Peyer's patch (tissue), 4 donors: ENCODE measurements around the gene SORL1. TPM values are rescaled to one million over a fixed set of nuclear protein-coding genes. Genes with fewer than 3 reads are reported as not detected.
A peak's percentile ranks its signal among the peaks of the same experiment; 100 is the strongest.

ENCODE experiments used
- DNase-seq, 3 donors: peaks; one replicate each; pipeline ENCODE4 v3.0.0-alpha.2; 2017 to 2019
- H3K27ac ChIP-seq, 4 donors: fragments of 200-600 bp; sonication (generic); one replicate each; pipeline ENCODE4 v1.5.1; 2016 to 2019
- H3K27me3 ChIP-seq, 2 donors: fragments of 200-600 bp; sonication (generic); one replicate each; pipeline ENCODE4 v1.5.1; 2019
- H3K36me3 ChIP-seq, 3 donors: fragments of 200-600 bp; sonication (generic); one replicate each; pipeline ENCODE4 v1.5.1; 2016 to 2019
- H3K4me1 ChIP-seq, 4 donors: fragments of 200-600 bp; sonication (generic); one replicate each; pipeline ENCODE4 v1.5.1; 2016 to 2019
- H3K4me3 ChIP-seq, 4 donors: fragments of 200-600 bp; sonication (generic); 1 replicate in 3 of 4; 2 replicates in 1 of 4; pipeline ENCODE4 v1.5.1; 2016 to 2019; ENCODE audit warnings: mild to moderate bottlenecking in 1 of 4
- H3K9me3 ChIP-seq, 4 donors: fragments of 200-600 bp; sonication (generic); one replicate each; pipeline ENCODE4 v1.5.1; 2016 to 2019; ENCODE audit warnings: mild to moderate bottlenecking in 1 of 4
- POLR2A ChIP-seq, 2 donors: fragments of 450-650 bp; IDR thresholded peaks; one replicate each; pipeline ENCODE4 v1.5.1; 2017; ENCODE audit warnings: antibody characterized with exemption in 2 of 2, mild to moderate bottlenecking in 2 of 2, moderate library complexity in 2 of 2
- total RNA-seq, 4 donors: library from RNA; depleted of rRNA; stranded (reverse); fragments of >200 nt; gene quantifications; one replicate each; pipeline ENCODE4 v1.1.0, GENCODE V29; 2016
- TF ChIP-seq, protein P1 (sequence below), 6 experiments: fragments of 450-650 bp in 4 of 6; fragments of 200-600 bp in 2 of 6; sonication (generic) in 1 of 6; IDR thresholded peaks; one replicate each; pipeline ENCODE4 v1.5.1; 2017 to 2019; ENCODE audit warnings: antibody characterized with exemption in 6 of 6, mild to moderate bottlenecking in 3 of 6, moderate library complexity in 1 of 6

SORL1 gene
- total RNA-seq, 4 donors from 2014 or later: 52.0 to 282 (median 191) TPM

DNA sequence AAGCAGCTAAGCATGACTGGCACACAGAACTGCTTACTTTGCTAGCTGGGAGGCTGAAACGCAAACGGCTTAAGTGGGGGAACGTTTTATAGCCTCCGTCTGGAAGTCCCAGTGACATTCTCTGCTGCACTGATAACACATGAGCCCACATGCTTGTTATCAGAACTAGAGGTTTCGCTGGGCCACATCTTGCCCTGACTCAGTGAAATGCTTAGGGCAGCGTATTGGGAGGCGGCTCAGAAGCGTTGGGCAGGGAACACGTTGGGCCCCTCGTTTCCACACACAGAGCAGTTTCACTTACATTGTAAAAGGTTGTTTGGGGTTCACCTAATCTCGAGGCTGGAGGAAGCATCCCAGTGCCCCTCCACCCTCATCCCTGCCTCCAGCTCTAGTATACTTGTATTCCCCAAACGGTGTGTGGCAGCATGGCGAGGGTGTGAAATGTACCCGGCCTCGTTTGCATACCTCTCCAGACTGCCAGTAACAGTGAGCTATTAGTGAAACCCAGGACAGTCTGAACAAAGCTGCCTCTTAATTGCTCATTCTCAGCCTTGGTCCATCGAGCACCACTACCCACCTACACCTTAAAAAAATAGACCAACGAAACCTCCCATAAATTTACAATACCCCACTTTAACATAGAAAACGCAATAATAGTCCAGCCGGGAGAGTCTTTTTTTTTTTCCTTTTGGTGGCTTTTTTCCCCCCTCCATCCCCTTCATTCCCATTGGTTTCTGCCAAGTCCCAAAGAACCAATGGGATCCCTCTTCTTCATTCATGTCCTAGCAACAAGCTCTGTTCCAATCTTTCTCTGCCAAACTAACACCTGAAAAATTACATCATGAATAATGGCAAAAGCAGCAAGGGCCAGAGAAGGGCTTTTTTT, 219.4 kb downstream of the SORL1 start:
- no peaks in the 10 kb centered on the region for H3K9me3 ChIP-seq
- no peaks in the 10 kb centered on the region for H3K36me3 ChIP-seq
- H3K27me3 ChIP-seq: no peaks in the 10 kb centered on the region
- no peak overlapping the region for H3K4me3 ChIP-seq
- H3K27ac ChIP-seq: peak overlapping the region in 1 of 4 donors; percentile 76
- H3K4me1 ChIP-seq: no peaks in the 10 kb centered on the region
- DNase-seq: no peak
- no peak for TF ChIP-seq POLR2A (IDR thresholded peaks at IDR 0.05)
- TF ChIP-seq, protein P1, sequence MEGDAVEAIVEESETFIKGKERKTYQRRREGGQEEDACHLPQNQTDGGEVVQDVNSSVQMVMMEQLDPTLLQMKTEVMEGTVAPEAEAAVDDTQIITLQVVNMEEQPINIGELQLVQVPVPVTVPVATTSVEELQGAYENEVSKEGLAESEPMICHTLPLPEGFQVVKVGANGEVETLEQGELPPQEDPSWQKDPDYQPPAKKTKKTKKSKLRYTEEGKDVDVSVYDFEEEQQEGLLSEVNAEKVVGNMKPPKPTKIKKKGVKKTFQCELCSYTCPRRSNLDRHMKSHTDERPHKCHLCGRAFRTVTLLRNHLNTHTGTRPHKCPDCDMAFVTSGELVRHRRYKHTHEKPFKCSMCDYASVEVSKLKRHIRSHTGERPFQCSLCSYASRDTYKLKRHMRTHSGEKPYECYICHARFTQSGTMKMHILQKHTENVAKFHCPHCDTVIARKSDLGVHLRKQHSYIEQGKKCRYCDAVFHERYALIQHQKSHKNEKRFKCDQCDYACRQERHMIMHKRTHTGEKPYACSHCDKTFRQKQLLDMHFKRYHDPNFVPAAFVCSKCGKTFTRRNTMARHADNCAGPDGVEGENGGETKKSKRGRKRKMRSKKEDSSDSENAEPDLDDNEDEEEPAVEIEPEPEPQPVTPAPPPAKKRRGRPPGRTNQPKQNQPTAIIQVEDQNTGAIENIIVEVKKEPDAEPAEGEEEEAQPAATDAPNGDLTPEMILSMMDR (IDR thresholded peaks at IDR 0.05): no peak

DNA sequence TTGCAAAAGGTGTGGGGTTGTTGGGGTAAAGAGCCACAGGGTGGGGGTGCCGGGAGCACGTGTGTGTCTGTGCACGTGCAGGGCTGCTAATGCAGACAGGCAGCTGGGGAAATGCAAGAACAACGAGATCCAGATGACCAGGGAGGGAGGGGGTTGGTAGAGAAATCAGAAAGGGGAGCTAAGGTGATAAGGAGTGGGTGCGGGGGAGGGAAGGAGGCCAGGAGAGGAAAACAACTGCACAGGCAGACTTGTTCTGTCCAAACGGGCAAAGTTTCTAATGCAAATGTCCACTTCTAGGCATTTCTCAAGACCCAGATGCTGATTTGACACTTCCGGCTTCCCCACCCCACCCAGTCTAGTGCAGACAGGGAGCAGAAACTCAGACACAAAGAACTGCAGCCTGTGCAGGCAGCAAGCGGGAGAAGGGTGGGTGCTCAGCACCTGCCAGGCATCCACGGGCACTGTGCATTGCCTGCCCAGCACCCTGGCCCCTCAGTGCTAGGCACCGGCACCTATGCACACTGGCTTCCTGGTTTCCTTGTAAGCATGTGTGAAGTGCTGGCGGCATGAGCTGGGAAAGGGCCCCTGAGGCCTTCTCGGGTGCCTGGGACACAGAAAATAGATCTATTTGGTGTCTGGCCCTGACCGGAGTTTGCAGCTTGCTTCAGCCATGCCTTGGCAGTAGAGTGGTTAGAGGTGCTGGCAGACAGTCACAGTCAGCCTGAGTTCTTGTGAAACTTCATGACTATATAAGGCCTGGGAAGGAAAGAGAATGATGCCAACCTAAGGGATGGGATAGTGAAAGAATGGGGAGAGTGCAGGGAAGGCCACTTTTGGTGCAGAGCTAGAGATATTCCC, 220.7 kb downstream of the SORL1 start:
- H3K4me1 ChIP-seq: no peaks in the 10 kb centered on the region
- DNase-seq: no peak
- peak overlapping the region in 1 of 4 donors; percentile 76 for H3K27ac ChIP-seq
- H3K27me3 ChIP-seq: no peaks in the 10 kb centered on the region
- TF ChIP-seq, protein P1 (IDR thresholded peaks at IDR 0.05): no peak
- no peak for TF ChIP-seq POLR2A (IDR thresholded peaks at IDR 0.05)
- no peak overlapping the region for H3K4me3 ChIP-seq
- no peaks in the 10 kb centered on the region for H3K9me3 ChIP-seq
- H3K36me3 ChIP-seq: no peaks in the 10 kb centered on the region

DNA sequence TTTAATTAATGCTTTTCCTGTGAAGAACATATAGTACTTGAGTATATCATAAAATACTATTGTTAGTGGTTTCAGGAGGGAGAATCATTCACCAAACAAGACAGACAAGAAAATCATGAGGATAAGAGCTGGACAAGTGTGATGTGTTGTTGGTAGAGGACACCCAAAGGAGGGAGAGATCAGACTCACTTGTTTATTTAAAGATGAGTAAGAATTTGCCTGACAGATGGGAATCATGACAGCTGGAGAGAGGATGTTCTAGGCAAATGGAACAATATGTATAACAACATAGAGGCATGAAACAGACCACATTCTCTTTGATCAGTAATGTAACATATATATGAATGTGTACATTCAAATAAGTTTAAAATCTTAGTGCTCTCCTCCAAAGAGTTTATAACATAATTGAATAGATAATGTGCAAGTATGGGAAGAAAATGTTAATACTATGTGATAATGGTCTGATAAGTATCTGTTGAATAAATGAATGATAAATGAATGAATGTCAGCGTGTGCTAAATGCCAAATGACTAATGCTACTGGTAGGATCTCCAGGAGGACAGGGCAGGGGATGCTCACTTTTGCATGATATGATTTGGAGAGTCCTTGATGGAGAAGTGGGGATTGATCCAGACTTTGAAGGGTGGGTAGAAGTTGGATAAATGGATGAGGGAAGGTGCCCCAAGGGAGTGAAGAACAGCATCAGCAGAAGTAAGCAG, 229.6 kb downstream of the SORL1 start:
- Histone ChIP-seq H3K9me3 (no peaks in the 10 kb centered on the region), H3K4me1 (no peaks in the 10 kb centered on the region), H3K36me3 (no peaks in the 10 kb centered on the region), H3K27ac (no peak overlapping the region), H3K4me3 (no peak overlapping the region), H3K27me3 (no peaks in the 10 kb centered on the region)
- no peak for TF ChIP-seq POLR2A (IDR thresholded peaks at IDR 0.05)
- TF ChIP-seq, protein P1 (IDR thresholded peaks at IDR 0.05): no peak
- DNase-seq: no peak

Other genes with a start within 250 kb of the SORL1 start
- 10 to 100 TPM; 25.6 to 63.6 (median 37.7) TPM for gene SC5D, start 159.5 kb upstream of the SORL1 start, total RNA-seq